ENCODE measurements around the gene RINL.
"Not testable (repeated sequence)": the region's sequence is repeated elsewhere in the genome, so short reads cannot be mapped to it uniquely, and the experiment has no call there.

GRCh38 chr19:38873400-38873799, 4.7 kb downstream of the RINL start:
- TF ChIP-seq POLR2A (IDR thresholded peaks at IDR 0.05); CTCF (IDR thresholded peaks at IDR 0.05 in 4 of 5, conservative IDR thresholded peaks at IDR 0.05 in 1 of 5): not testable (repeated sequence)
